GM12878 (cell line): ENCODE results near the gene CLEC2L.

Experiments used
- BRCA1 ChIP-seq: IDR thresholded peaks from 2 replicates; pipeline ENCODE4 v1.6.1; 2011; ENCODE audit warnings: low read depth, low read length, improper control_type of control experiment
- CBFB ChIP-seq: IDR thresholded peaks from 2 replicates; pipeline ENCODE4 v1.6.1; 2016; ENCODE audit warnings: antibody characterized with exemption, low read depth
- CTCF ChIP-seq, 3 experiments: IDR thresholded peaks in 2 of 3; conservative IDR thresholded peaks in 1 of 3; 2 replicates each; pipeline ENCODE4 v1.5.1; 2011; ENCODE audit warnings: low read depth in 3 of 3, low read length in 3 of 3, mild to moderate bottlenecking in 3 of 3, control low read depth in 2 of 3, moderate library complexity in 2 of 3, inconsistent platforms in 1 of 3, mixed read lengths in 1 of 3; ENCODE audit not compliant: control insufficient read depth in 2 of 3, insufficient read depth in 1 of 3; ENCODE audit errors: extremely low read depth in 1 of 3
- POLR2AphosphoS2 ChIP-seq: IDR thresholded peaks from 2 replicates; pipeline ENCODE4 v1.6.1; 2011; ENCODE audit warnings: low read depth, mild to moderate bottlenecking, low read length, improper control_type of control experiment, moderate library complexity
- POLR2AphosphoS5 ChIP-seq: IDR thresholded peaks from 2 replicates; pipeline ENCODE4 v1.6.1; 2011; ENCODE audit warnings: mild to moderate bottlenecking, low read length, inconsistent platforms
- SIN3A ChIP-seq: IDR thresholded peaks from 2 replicates; pipeline ENCODE4 v1.6.1; 2012; ENCODE audit warnings: low read depth, low read length, improper control_type of control experiment
- SMC3 ChIP-seq: IDR thresholded peaks from 2 replicates; pipeline ENCODE4 v1.6.1; 2011; ENCODE audit warnings: low read length, improper control_type of control experiment, borderline replicate concordance
- SP1 ChIP-seq: IDR thresholded peaks from one replicate; pipeline ENCODE4 v1.6.1; 2011; ENCODE audit warnings: low read depth, low read length
- SUZ12 ChIP-seq: fragments of 200-600 bp; sonication (generic); IDR thresholded peaks from one replicate; pipeline ENCODE4 v1.6.1; 2018; ENCODE audit warnings: antibody characterized with exemption, mild to moderate bottlenecking; ENCODE audit not compliant: unreplicated experiment
- TCF12 ChIP-seq: IDR thresholded peaks from 2 replicates; pipeline ENCODE4 v1.6.1; 2011; ENCODE audit warnings: low read depth, mild to moderate bottlenecking, low read length
- ZBTB4 ChIP-seq: fragments of 450-650 bp; formaldehyde crosslinking; IDR thresholded peaks from 2 replicates; pipeline ENCODE4 v1.4.0; 2022; ENCODE audit warnings: mild to moderate bottlenecking, moderate library complexity
- ZBTB40 ChIP-seq: fragments of 450-650 bp; IDR thresholded peaks from 2 replicates; pipeline ENCODE4 v1.6.1; 2016; ENCODE audit warnings: mild to moderate bottlenecking, moderate library complexity, borderline replicate concordance

- no peak for TF ChIP-seq CTCF (IDR thresholded peaks at IDR 0.05 in 2 of 3, conservative IDR thresholded peaks at IDR 0.05 in 1 of 3; ENCODE audit: control insufficient read depth in 2 of 3, extremely low read depth in 1 of 3, insufficient read depth in 1 of 3, low read depth in 3 of 3, low read length in 3 of 3)
- TF ChIP-seq ZBTB40, result no peak
- TF ChIP-seq SUZ12, result no peak
- TF ChIP-seq SP1, result no peak
- no peak for TF ChIP-seq TCF12
- TF ChIP-seq POLR2AphosphoS2, result no peak
- no peak for TF ChIP-seq POLR2AphosphoS5
- TF ChIP-seq SMC3, result no peak
- no peak for TF ChIP-seq SIN3A
- no peak for TF ChIP-seq CBFB
- TF ChIP-seq BRCA1, result no peak
- no peak for TF ChIP-seq ZBTB4 (CRISPR knock-in tag)
Observed at GRCh38 chr7:139571190-139571589, 47.7 kb downstream of the CLEC2L start.
